Breast epithelium (tissue), 3 donors: Measurements from ENCODE around the gene ARID3C.

Source experiments
- POLR2A ChIP-seq: fragments of 450-650 bp; IDR thresholded peaks from one replicate; pipeline ENCODE4 v1.6.1; 2016; ENCODE audit warnings: antibody characterized with exemption, mild to moderate bottlenecking, moderate library complexity
- POLR2AphosphoS5 ChIP-seq, 3 donors: sonication (generic); formaldehyde crosslinking; IDR thresholded peaks; one replicate each; pipeline ENCODE4 v1.6.1; 2017; ENCODE audit warnings: antibody characterized with exemption in 3 of 3
- TF ChIP-seq, protein P1 (sequence below), 3 donors: fragments of 450-650 bp; IDR thresholded peaks; one replicate each; pipeline ENCODE4 v1.5.1; 2016 to 2017; ENCODE audit warnings: antibody characterized with exemption in 3 of 3, mild to moderate bottlenecking in 3 of 3, moderate library complexity in 3 of 3

DNA sequence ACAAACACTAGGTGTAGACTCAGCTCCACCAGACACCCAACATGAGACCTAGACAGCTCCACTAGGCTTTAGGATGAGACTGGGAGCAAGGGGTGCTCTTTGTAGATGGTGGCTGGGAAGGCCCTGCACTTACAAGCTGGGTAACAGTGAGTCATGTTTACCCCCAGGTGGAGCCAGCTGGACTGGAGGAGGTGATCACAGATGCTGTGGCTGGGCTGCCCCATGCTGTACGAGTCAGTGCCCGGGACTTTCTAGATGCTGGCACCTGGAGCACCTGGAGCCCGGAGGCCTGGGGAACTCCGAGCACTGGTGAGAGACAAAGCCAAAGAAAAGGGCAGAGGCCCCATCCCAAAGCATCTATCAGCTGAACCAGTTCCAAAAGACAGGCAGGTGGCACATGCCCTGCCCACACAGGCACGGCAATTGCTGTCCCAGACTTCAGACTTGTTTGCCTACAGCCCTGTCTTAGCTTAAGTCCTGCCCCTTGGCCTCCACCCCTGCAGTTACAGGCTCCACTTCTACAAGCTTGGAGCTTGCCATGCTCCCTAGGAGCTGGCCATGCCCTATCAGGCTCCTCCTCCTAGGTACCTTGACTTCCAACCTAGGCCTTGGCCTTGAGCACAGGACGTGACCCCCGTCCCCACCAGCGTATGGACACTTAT is 30.9 kb upstream of the ARID3C start:
- no peak for TF ChIP-seq POLR2A
- TF ChIP-seq, protein P1, sequence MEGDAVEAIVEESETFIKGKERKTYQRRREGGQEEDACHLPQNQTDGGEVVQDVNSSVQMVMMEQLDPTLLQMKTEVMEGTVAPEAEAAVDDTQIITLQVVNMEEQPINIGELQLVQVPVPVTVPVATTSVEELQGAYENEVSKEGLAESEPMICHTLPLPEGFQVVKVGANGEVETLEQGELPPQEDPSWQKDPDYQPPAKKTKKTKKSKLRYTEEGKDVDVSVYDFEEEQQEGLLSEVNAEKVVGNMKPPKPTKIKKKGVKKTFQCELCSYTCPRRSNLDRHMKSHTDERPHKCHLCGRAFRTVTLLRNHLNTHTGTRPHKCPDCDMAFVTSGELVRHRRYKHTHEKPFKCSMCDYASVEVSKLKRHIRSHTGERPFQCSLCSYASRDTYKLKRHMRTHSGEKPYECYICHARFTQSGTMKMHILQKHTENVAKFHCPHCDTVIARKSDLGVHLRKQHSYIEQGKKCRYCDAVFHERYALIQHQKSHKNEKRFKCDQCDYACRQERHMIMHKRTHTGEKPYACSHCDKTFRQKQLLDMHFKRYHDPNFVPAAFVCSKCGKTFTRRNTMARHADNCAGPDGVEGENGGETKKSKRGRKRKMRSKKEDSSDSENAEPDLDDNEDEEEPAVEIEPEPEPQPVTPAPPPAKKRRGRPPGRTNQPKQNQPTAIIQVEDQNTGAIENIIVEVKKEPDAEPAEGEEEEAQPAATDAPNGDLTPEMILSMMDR (IDR thresholded peaks at IDR 0.05): no peak
- TF ChIP-seq POLR2AphosphoS5 (IDR thresholded peaks at IDR 0.05): no peak
